Stimulated activated CD8-positive, alpha-beta memory T cell treated with anti-CD3 and anti-CD28 coated beads, Interleukin-4, amount 100 ng/mL, for 48 hours (primary cell): ENCODE data around the gene PSORS1C2.
A peak's percentile ranks its signal among the peaks of the same experiment; 100 is the strongest.

Experiments used
- DNase-seq: peaks from one replicate; pipeline ENCODE4 v3.0.0-alpha.2; 2020

The PSORS1C2 gene

GRCh38 chr6:31135710-31136109, 3.2 kb downstream of the PSORS1C2 start:
- no peak for DNase-seq

GRCh38 chr6:31132806-31133205, 6.1 kb downstream of the PSORS1C2 start:
- DNase-seq: no peak

- no peak for DNase-seq
Observed at GRCh38 chr6:31131595-31131994, 7.3 kb downstream of the PSORS1C2 start.

GRCh38 chr6:31130751-31131150, 8.1 kb downstream of the PSORS1C2 start:
- no peak for DNase-seq

- DNase-seq: no peak
Observed at GRCh38 chr6:31129130-31129529, 9.7 kb downstream of the PSORS1C2 start.

- peak; percentile 84 for DNase-seq
Observed at GRCh38 chr6:31128093-31128676, 10.7 kb downstream of the PSORS1C2 start.

- DNase-seq: no peak
Observed at GRCh38 chr6:31126396-31127175, 12.3 kb downstream of the PSORS1C2 start.

- DNase-seq: no peak
Observed at GRCh38 chr6:31125586-31126363, 13.1 kb downstream of the PSORS1C2 start.

GRCh38 chr6:31125162-31125561, 13.7 kb downstream of the PSORS1C2 start:
- no peak for DNase-seq

- no peak for DNase-seq
Observed at GRCh38 chr6:31122791-31123706, 15.8 kb downstream of the PSORS1C2 start.

- no peak for DNase-seq
Observed at GRCh38 chr6:31121131-31121790, 17.6 kb downstream of the PSORS1C2 start.

- DNase-seq: no peak
Observed at GRCh38 chr6:31120151-31120915, 18.5 kb downstream of the PSORS1C2 start, which contains the start of gene CDSN. TSS of gene CDSN (minus strand) at chr6:31120446. CDS start at chr6:31120419, 27 bp downstream.

- DNase-seq: no peak
Observed at GRCh38 chr6:31118178-31118577, 20.7 kb downstream of the PSORS1C2 start.

GRCh38 chr6:31116661-31117385, 22.0 kb downstream of the PSORS1C2 start:
- DNase-seq: no peak

GRCh38 chr6:31115941-31116560, 22.8 kb downstream of the PSORS1C2 start:
- DNase-seq: no peak

- DNase-seq: no peak
Observed at GRCh38 chr6:31114970-31115849, 23.7 kb downstream of the PSORS1C2 start.

- no peak for DNase-seq
Observed at GRCh38 chr6:31114541-31114878, 24.4 kb downstream of the PSORS1C2 start, which contains the start of gene PSORS1C1. TSS of gene PSORS1C1 (plus strand) at chr6:31114800. CDS start at chr6:31129633, 14,833 bp downstream.

- DNase-seq: no peak
Observed at GRCh38 chr6:31113861-31114540, 24.9 kb downstream of the PSORS1C2 start.
